IPS DF 4.7 (cell line): ENCODE results near the gene VPS33B.

ENCODE experiments used
- DNase-seq: peaks from one replicate; pipeline ENCODE4 v3.0.0-alpha.2; 2013; ENCODE audit warnings: low spot score; ENCODE audit errors: extremely low read depth

VPS33B gene

DNA sequence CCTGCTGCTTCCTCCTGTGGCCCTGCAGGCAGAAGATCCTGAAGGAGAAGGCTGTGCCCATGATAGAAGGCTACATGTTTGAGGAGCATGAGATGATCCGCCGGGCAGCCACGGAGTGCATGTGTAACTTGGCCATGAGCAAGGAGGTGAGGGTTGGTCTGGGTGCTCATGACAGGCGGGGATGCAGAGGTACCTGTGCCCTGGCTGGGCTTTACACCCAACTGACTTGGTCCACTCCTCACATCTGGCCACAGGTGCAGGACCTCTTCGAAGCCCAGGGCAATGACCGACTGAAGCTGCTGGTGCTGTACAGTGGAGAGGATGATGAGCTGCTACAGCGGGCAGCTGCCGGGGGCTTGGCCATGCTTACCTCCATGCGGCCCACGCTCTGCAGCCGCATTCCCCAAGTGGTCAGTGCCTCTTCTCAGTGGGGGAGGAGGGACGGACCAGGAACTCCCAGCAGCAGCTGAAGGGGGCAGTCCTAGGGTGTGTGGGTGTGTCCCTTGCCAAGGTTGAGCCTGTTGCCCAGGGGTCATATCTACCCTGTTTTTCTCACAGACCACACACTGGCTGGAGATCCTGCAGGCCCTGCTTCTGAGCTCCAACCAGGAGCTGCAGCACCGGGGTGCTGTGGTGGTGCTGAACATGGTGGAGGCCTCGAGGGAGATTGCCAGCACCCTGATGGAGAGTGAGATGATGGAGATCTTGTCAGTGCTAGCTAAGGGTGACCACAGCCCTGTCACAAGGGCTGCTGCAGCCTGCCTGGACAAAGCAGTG, 69.3 kb downstream of the VPS33B start:
- DNase-seq, result no peak

DNA sequence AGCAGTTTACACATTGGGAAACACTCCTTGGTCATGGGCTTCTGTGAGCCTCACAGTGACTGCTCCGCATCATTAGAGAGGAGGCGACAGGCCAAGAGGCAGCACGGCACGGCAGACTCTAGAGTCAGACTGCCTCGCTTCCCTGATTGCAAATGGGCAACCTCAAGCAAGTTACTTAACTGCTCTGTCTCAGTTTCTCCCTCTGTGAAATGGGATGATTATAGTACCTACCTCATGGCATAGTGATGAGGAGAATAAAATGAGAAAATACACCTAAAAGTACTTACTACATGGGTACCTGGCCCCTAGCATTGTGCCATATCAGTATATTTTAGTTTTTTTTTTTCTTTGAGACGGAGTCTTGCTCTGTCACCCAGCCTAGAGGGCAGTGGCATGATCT, 71.7 kb downstream of the VPS33B start:
- no peak for DNase-seq

DNA sequence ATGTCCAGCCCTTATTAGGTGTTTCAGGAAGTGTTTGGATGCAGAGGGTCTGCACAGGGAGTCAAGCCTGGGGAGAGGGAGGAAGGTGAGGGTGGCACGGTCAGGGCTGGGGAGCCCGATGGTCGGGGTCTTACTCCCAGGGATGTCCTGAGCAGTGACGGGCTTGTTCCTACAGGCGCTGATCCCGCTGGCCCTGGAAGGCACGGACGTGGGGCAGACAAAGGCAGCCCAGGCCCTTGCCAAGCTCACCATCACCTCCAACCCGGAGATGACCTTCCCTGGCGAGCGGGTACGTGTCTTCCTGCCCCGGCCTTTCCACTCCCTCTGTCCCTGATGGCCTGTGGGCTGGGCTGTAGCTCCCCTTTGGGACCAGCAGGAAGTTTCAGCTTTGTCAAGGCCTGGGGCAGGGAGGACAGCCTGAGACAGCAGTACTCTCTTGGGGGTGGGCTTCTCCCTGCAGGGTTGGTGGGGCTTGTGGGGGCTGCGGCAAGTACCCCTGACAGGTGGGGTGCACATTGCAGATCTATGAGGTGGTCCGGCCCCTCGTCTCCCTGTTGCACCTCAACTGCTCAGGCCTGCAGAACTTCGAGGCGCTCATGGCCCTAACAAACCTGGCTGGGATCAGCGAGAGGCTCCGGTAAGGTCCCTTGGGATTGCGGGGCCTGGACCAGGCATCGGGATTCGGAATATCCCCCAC, 72.3 kb downstream of the VPS33B start:
- DNase-seq, result no peak
